Keratinocyte (primary cell): ENCODE data around the gene OGA. TPM values are rescaled to one million over a fixed set of nuclear protein-coding genes. Genes with fewer than 3 reads are reported as not detected.

Experiments
- DNase-seq: peaks from one replicate; pipeline ENCODE4 v3.0.0-alpha.2; 2011; ENCODE audit warnings: low read depth, missing footprints, low spot score
- FAIRE-seq: peaks from 2 replicates; lab custom pipeline; 2011; peaks lifted over from hg19 to GRCh38; lab: Jason Lieb, UNC
- H2AFZ ChIP-seq: 2 replicates; pipeline ENCODE4 v1.6.0; 2012; ENCODE audit warnings: low read length, control low read depth, inconsistent platforms; ENCODE audit not compliant: control insufficient read depth
- H3K27ac ChIP-seq: 2 replicates; pipeline ENCODE4 v1.5.1; 2011; ENCODE audit warnings: low read length; ENCODE audit not compliant: control insufficient read depth, insufficient read depth
- H3K27me3 ChIP-seq: 3 replicates; pipeline ENCODE4 v1.6.0; 2011; ENCODE audit warnings: low read length; ENCODE audit not compliant: control insufficient read depth, insufficient read depth; ENCODE audit errors: extremely low read depth
- H3K36me3 ChIP-seq, 2 experiments: 2 replicates in 1 of 2; 3 replicates in 1 of 2; pipeline ENCODE4 v1.5.1; 2011; ENCODE audit warnings: low read length in 2 of 2, mild to moderate bottlenecking in 1 of 2; ENCODE audit not compliant: control insufficient read depth in 2 of 2, insufficient read depth in 2 of 2; ENCODE audit errors: extremely low read depth in 1 of 2
- H3K4me1 ChIP-seq: 3 replicates; pipeline ENCODE4 v1.5.1; 2011; ENCODE audit warnings: low read length; ENCODE audit not compliant: control insufficient read depth, insufficient read depth; ENCODE audit errors: extremely low read depth
- H3K4me2 ChIP-seq: 3 replicates; pipeline ENCODE4 v1.6.0; 2011; ENCODE audit warnings: low read depth, low read length; ENCODE audit not compliant: control insufficient read depth, insufficient read depth; ENCODE audit errors: extremely low read depth
- H3K4me3 ChIP-seq, 3 experiments: fragments of 200-600 bp in 1 of 3; sonication (generic) in 1 of 3; 2 replicates in 2 of 3; 3 replicates in 1 of 3; pipeline ENCODE4 v1.5.1; 2011 to 2016; ENCODE audit warnings: low read length in 3 of 3, mild to moderate bottlenecking in 3 of 3, control low read depth in 2 of 3, inconsistent platforms in 1 of 3, low read depth in 1 of 3, mixed read lengths in 1 of 3, mixed run types in 1 of 3, moderate library complexity in 1 of 3; ENCODE audit not compliant: control insufficient read depth in 2 of 3, insufficient read depth in 2 of 3; ENCODE audit errors: extremely low read depth in 1 of 3
- H3K79me2 ChIP-seq: 2 replicates; pipeline ENCODE4 v1.6.0; 2012; ENCODE audit warnings: low read length; ENCODE audit not compliant: control insufficient read depth, insufficient read depth
- H3K9ac ChIP-seq: 3 replicates; pipeline ENCODE4 v1.6.0; 2011; ENCODE audit warnings: low read length; ENCODE audit not compliant: control insufficient read depth, insufficient read depth; ENCODE audit errors: extremely low read depth
- H3K9me1 ChIP-seq: 3 replicates; pipeline ENCODE4 v1.6.0; 2011; ENCODE audit warnings: low read length; ENCODE audit not compliant: control insufficient read depth, insufficient read depth; ENCODE audit errors: extremely low read depth
- H3K9me3 ChIP-seq: 2 replicates; pipeline ENCODE4 v1.5.1; 2012; ENCODE audit warnings: low read depth, low read length; ENCODE audit not compliant: control insufficient read depth
- H4K20me1 ChIP-seq: 3 replicates; pipeline ENCODE4 v1.6.0; 2011; ENCODE audit warnings: low read length; ENCODE audit not compliant: control insufficient read depth, insufficient read depth; ENCODE audit errors: extremely low read depth
- EZH2 ChIP-seq: IDR thresholded peaks from one replicate; pipeline ENCODE4 v1.6.1; 2012; ENCODE audit warnings: inconsistent platforms, mild to moderate bottlenecking, low read length, moderate library complexity
- dilution Hi-C: fragments of 300-500 bp; cut with MboI; formaldehyde crosslinking; loops from one replicate; pipeline ENCODE4 v1.7.0; 2020; ENCODE audit warnings: low sequenced_read_pairs; ENCODE audit not compliant: extremely low pct_ligation_motif_present
- polyA plus RNA-seq, 5 experiments: library from polyadenylated mRNA; depleted of rRNA in 3 of 5; stranded (reverse) in 3 of 5; stranded (forward) in 1 of 5; unstranded in 1 of 5; fragments of >200 nt; gene quantifications; 1 replicate in 1 of 5; 2 replicates in 3 of 5; 3 replicates in 1 of 5; pipeline versions ENCODE4 v1.2.1 to v1.2.3, GENCODE V29; 2011 to 2012; ENCODE audit warnings: missing spikeins in 2 of 5, low read depth in 1 of 5, low replicate concordance in 1 of 5
- TF ChIP-seq, protein P1 (sequence below), 3 experiments: IDR thresholded peaks in 1 of 3; conservative IDR thresholded peaks in 1 of 3; optimal IDR thresholded peaks in 1 of 3; 2 replicates in 2 of 3; 3 replicates in 1 of 3; pipeline versions ENCODE3 to v1.5.1; 2011; ENCODE audit warnings: low read length in 3 of 3, mild to moderate bottlenecking in 3 of 3, moderate library complexity in 2 of 3, control low read depth in 1 of 3, inconsistent platforms in 1 of 3; ENCODE audit not compliant: insufficient read depth in 2 of 3; ENCODE audit errors: extremely low read depth in 1 of 3

OGA gene
- polyA plus RNA-seq, 1 donor (not counting 4 experiments of a cell fraction or from before 2014, with no cell fraction given): 104 TPM

DNA sequence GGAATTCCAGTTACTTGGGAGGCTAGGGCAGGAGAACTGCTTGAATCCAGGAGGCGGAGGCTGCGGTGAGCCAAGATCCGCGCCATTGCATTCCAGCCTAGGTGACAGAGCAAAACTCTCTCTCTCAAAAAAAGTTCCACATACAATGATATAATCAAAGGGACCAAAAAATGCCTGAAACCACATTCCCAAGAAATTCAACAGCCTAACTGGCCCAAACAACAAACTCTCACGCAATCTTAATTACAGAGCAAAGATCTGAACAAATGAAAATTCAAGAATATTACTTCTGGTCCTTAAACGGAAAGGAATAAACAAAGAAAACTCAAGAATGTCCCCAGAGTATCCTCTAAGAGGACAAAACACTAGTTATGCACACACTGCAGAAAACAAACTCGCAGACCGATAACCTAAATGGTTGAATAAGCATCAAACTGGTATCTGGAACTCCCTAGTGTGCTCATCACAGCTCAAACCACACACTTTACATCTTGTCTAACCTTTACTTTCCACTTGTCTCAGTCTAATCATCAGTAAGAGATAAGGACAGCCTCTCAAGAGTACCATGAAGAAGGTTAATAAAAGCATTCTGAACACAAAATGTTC is 3.7 kb downstream of the OGA start:
- Histone ChIP-seq H2AFZ (no peak overlapping the region), H3K4me1 (peaks cover 22% of the 10 kb centered on the region), H3K36me3 (peaks cover 11 to 12% of the 10 kb centered on the region in 2 experiments), H3K4me3 (peak overlapping the region; percentile 83 to 92 (median 90)), H3K9ac (peak overlapping the region; percentile 16), H4K20me1 (peaks cover 26% of the 10 kb centered on the region), H3K27me3 (no peaks in the 10 kb centered on the region), H3K27ac (no peak overlapping the region), H3K79me2 (peaks cover 81% of the 10 kb centered on the region), H3K4me2 (peak overlapping the region; percentile 88), H3K9me1 (peaks cover 2% of the 10 kb centered on the region), H3K9me3 (no peaks in the 10 kb centered on the region)
- DNase-seq: no peak
- FAIRE-seq: no peak
- dilution Hi-C loops: no loop called here
- TF ChIP-seq EZH2: no peak
- TF ChIP-seq, protein P1, sequence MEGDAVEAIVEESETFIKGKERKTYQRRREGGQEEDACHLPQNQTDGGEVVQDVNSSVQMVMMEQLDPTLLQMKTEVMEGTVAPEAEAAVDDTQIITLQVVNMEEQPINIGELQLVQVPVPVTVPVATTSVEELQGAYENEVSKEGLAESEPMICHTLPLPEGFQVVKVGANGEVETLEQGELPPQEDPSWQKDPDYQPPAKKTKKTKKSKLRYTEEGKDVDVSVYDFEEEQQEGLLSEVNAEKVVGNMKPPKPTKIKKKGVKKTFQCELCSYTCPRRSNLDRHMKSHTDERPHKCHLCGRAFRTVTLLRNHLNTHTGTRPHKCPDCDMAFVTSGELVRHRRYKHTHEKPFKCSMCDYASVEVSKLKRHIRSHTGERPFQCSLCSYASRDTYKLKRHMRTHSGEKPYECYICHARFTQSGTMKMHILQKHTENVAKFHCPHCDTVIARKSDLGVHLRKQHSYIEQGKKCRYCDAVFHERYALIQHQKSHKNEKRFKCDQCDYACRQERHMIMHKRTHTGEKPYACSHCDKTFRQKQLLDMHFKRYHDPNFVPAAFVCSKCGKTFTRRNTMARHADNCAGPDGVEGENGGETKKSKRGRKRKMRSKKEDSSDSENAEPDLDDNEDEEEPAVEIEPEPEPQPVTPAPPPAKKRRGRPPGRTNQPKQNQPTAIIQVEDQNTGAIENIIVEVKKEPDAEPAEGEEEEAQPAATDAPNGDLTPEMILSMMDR (optimal IDR thresholded peaks at IDR 0.05 in 1 of 3, IDR thresholded peaks at IDR 0.05 in 1 of 3, conservative IDR thresholded peaks at IDR 0.05 in 1 of 3; ENCODE audit: extremely low read depth in 1 of 3, insufficient read depth in 2 of 3, low read length in 3 of 3): no peak

DNA sequence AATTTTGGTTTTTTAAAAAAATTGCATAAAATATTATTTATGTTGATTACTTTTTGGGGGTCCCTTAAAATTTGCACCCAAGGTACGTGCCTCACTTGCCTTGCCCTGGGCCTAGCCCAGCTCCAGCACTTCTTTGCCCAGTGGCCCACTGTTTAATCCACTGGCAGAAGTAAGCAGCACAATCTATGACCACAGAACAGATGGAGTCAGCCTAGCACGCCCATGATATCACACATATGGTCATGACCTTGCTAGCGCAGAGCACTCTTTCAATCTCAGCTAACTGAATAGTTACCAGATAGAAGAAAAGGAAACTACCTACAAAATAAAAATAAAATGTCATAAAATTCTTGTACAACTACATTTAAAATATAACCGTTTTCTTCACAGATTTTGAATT is 5.6 kb downstream of the OGA start:
- Histone ChIP-seq H3K27me3 (no peaks in the 10 kb centered on the region), H3K4me1 (peaks cover 14% of the 10 kb centered on the region), H4K20me1 (peaks cover 26% of the 10 kb centered on the region), H3K27ac (no peak overlapping the region), H3K9me1 (peaks cover 2% of the 10 kb centered on the region), H3K9me3 (no peaks in the 10 kb centered on the region), H2AFZ (no peak overlapping the region), H3K79me2 (peaks cover 84% of the 10 kb centered on the region), H3K4me2 (no peak overlapping the region), H3K4me3 (no peak overlapping the region), H3K9ac (no peak overlapping the region), H3K36me3 (peaks cover 12 to 16% of the 10 kb centered on the region in 2 experiments)
- TF ChIP-seq EZH2: no peak
- TF ChIP-seq, protein P1 (optimal IDR thresholded peaks at IDR 0.05 in 1 of 3, IDR thresholded peaks at IDR 0.05 in 1 of 3, conservative IDR thresholded peaks at IDR 0.05 in 1 of 3; ENCODE audit: extremely low read depth in 1 of 3, insufficient read depth in 2 of 3, low read length in 3 of 3): no peak
- DNase-seq (no peak), FAIRE-seq (no peak)
- dilution Hi-C loops: no loop called here
